Measurements from ENCODE around the gene THRB.

THRB gene

DNA sequence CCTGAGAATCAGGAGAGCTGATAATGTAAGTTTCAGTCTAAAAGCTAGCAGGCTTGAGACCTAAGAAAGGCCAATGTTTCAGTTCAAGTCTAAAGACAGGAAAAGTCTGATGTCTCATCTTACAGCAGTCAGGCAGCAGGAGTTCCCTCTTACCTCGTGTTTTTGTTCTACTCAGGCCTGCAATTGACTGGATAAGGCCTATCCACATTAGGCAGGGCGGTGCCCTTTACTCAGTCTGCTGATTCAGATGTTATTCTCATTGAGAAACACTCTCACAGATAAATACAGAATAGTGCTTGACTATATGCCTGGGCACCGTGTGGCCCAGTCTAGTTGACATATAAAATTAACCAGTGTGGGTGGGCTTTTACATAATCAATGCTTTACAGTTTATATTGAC lies 427.2 kb downstream of the THRB start:
- DNase-seq = no peak

Data from midbrain (tissue), 1 donor.